Esophagus squamous epithelium (tissue), 5 donors: ENCODE results near the gene SMARCD1. TPM values are rescaled to one million over a fixed set of nuclear protein-coding genes. Genes with fewer than 3 reads are reported as not detected.

Source experiments
- DNase-seq: peaks from one replicate; lab custom pipeline; 2025; lab: John Stamatoyannopoulos, UW
- H3K27ac ChIP-seq, 4 donors: fragments of 200-600 bp; sonication (generic); one replicate each; pipeline ENCODE4 v1.5.1; 2016 to 2019; ENCODE audit warnings: mild to moderate bottlenecking in 1 of 4
- H3K27me3 ChIP-seq, 4 donors: fragments of 200-600 bp; sonication (generic); 1 replicate in 3 of 4; 2 replicates in 1 of 4; pipeline versions ENCODE4 v1.5.1 to v1.6.0; 2017 to 2021; ENCODE audit warnings: antibody characterized with exemption in 1 of 4
- H3K36me3 ChIP-seq, 3 donors: fragments of 200-600 bp; sonication (generic); one replicate each; pipeline ENCODE4 v1.5.1; 2016 to 2019
- H3K4me1 ChIP-seq, 3 donors: fragments of 200-600 bp; sonication (generic); one replicate each; pipeline ENCODE4 v1.5.1; 2017 to 2019
- H3K4me3 ChIP-seq, 4 donors: fragments of 200-600 bp; sonication (generic); 1 replicate in 3 of 4; 2 replicates in 1 of 4; pipeline ENCODE4 v1.5.1; 2016 to 2019; ENCODE audit warnings: mild to moderate bottlenecking in 2 of 4, moderate library complexity in 1 of 4
- H3K9me3 ChIP-seq, 3 donors: fragments of 200-600 bp; sonication (generic); one replicate each; pipeline ENCODE4 v1.5.1; 2016 to 2019
- CTCF ChIP-seq, 6 experiments: fragments of 450-650 bp in 4 of 6; fragments of 200-600 bp in 2 of 6; sonication (generic) in 2 of 6; IDR thresholded peaks; one replicate each; pipeline ENCODE4 v1.5.1; 2016 to 2019; ENCODE audit warnings: antibody characterized with exemption in 6 of 6, mild to moderate bottlenecking in 4 of 6, moderate library complexity in 4 of 6
- POLR2A ChIP-seq, 4 donors: fragments of 450-650 bp; IDR thresholded peaks; one replicate each; pipeline ENCODE4 v1.6.1; 2017; ENCODE audit warnings: antibody characterized with exemption in 4 of 4, mild to moderate bottlenecking in 4 of 4, moderate library complexity in 3 of 4
- WGBS, 2 donors: methylation state at CpG; one replicate each; pipeline ENCODE4 v1.1.5; 2018; 5-methylcytosine and 5-hydroxymethylcytosine counted together
- intact Hi-C: fragments of 100-400 bp; cut with DNase I; formaldehyde crosslinking; loops from one replicate; pipeline ENCODE4 v1.15.0; 2022
- total RNA-seq, 4 donors: library from RNA; depleted of rRNA; stranded (reverse); fragments of >200 nt; gene quantifications; one replicate each; pipeline ENCODE4 v1.1.0, GENCODE V29; 2016
- donor health status: DM: yes; HTN: yes; CAD: no.

The SMARCD1 gene
- total RNA-seq, 4 donors from 2014 or later: 34.5 to 67.8 (median 46.5) TPM

GRCh38 chr12:50149311-50149710 lies 64.2 kb downstream of the SMARCD1 start:
- TF ChIP-seq POLR2A (IDR thresholded peaks at IDR 0.05) (no peak), CTCF (IDR thresholded peaks at IDR 0.05) (no peak)
- peaks cover 0 to 7% (median 0%) of the 10 kb centered on the region in 3 donors for H3K4me1 ChIP-seq
- H3K4me3 ChIP-seq: no peak overlapping the region
- no peaks in the 10 kb centered on the region for H3K27me3 ChIP-seq
- DNase-seq: no peak
- H3K9me3 ChIP-seq: no peaks in the 10 kb centered on the region
- H3K27ac ChIP-seq: no peak overlapping the region
- 64% methylated on average over 3 of the region's 3 CpGs for WGBS, 2 donors
- intact Hi-C loops: no loop called here
- peaks cover 0 to 7% (median 0%) of the 10 kb centered on the region in 3 donors for H3K36me3 ChIP-seq

Other genes with a start within 250 kb of the SMARCD1 start
- 1 to 10 TPM; 2.5 to 4.8 (median 3.0) TPM for gene BCDIN3D, start 242.2 kb upstream of the SMARCD1 start, total RNA-seq
- 1 to 10 TPM in 1 of 4 donors, under 1 TPM in 3; 0.13 to 2.9 (median 0.23) TPM for gene FAIM2, start 181.4 kb upstream of the SMARCD1 start, total RNA-seq
- not detected for gene AQP2, start 134.6 kb upstream of the SMARCD1 start, total RNA-seq
- 10 to 100 TPM in 3 of 4 donors, 1 to 10 TPM in 1; 4.7 to 42.2 (median 18.6) TPM for gene AQP5, start 123.5 kb upstream of the SMARCD1 start, total RNA-seq
- not detected for gene AQP6, start 112.4 kb upstream of the SMARCD1 start, total RNA-seq
- gene RACGAP1, start 59.8 kb upstream of the SMARCD1 start, total RNA-seq: 10 to 100 TPM; 20.1 to 44.7 (median 33.6) TPM
- 1 to 10 TPM; 1.5 to 5.7 (median 2.6) TPM for gene ASIC1, start 27.7 kb upstream of the SMARCD1 start, total RNA-seq
- gene GPD1, start 18.7 kb downstream of the SMARCD1 start, total RNA-seq: under 1 TPM in 3 of 4 donors, not detected in 1; 0.38 to 0.53 (median 0.44) TPM
- gene COX14, start 26.9 kb downstream of the SMARCD1 start, total RNA-seq: 10 to 100 TPM; 32.1 to 68.7 (median 53.5) TPM
- gene CERS5, start 82.0 kb downstream of the SMARCD1 start, total RNA-seq: 10 to 100 TPM; 13.0 to 27.5 (median 21.2) TPM
- 10 to 100 TPM; 48.0 to 70.0 (median 62.7) TPM for gene LIMA1, start 198.2 kb downstream of the SMARCD1 start, total RNA-seq